Liver (tissue), 9 donors: Measurements from ENCODE around the gene REPS1. TPM values are rescaled to one million over a fixed set of nuclear protein-coding genes. Genes with fewer than 3 reads are reported as not detected.
A peak's percentile ranks its signal among the peaks of the same experiment; 100 is the strongest.

Experiments used
- DNase-seq: peaks from one replicate; pipeline ENCODE4 v3.0.0-alpha.2; 2017; ENCODE audit warnings: low spot score
- H3K27ac ChIP-seq, 2 donors: one replicate each; pipeline ENCODE4 v1.7.0; 2013; ENCODE audit warnings: inconsistent platforms in 2 of 2, low read length in 2 of 2, control low read depth in 1 of 2, low read depth in 1 of 2, mild to moderate bottlenecking in 1 of 2
- H3K27me3 ChIP-seq, 4 donors: one replicate each; pipeline versions ENCODE4 v1.6.1 to v1.7.0; 2013; ENCODE audit warnings: low read length in 3 of 4, inconsistent platforms in 1 of 4, mild to moderate bottlenecking in 1 of 4, moderate library complexity in 1 of 4; ENCODE audit not compliant: control insufficient read depth in 4 of 4, insufficient read depth in 4 of 4
- H3K36me3 ChIP-seq, 4 donors: one replicate each; pipeline versions ENCODE4 v1.6.1 to v1.7.0; 2013; ENCODE audit warnings: low read length in 3 of 4, mild to moderate bottlenecking in 3 of 4, low read depth in 1 of 4, moderate library complexity in 1 of 4; ENCODE audit not compliant: control insufficient read depth in 4 of 4, insufficient read depth in 3 of 4
- H3K4me1 ChIP-seq, 4 donors: one replicate each; pipeline versions ENCODE4 v1.6.1 to v1.7.0; 2013; ENCODE audit warnings: low read length in 3 of 4, mild to moderate bottlenecking in 3 of 4, moderate library complexity in 1 of 4; ENCODE audit not compliant: control insufficient read depth in 4 of 4, insufficient read depth in 4 of 4
- H3K4me3 ChIP-seq, 3 donors: one replicate each; pipeline versions ENCODE4 v1.6.1 to v1.7.0; 2013; ENCODE audit warnings: low read length in 3 of 3, control low read depth in 1 of 3, low read depth in 1 of 3, mild to moderate bottlenecking in 1 of 3
- H3K9ac ChIP-seq, 2 donors: one replicate each; pipeline ENCODE4 v1.7.0; 2013; ENCODE audit warnings: low read length in 2 of 2, mild to moderate bottlenecking in 2 of 2, moderate library complexity in 2 of 2, control low read depth in 1 of 2, low read depth in 1 of 2
- H3K9me3 ChIP-seq, 4 donors: one replicate each; pipeline versions ENCODE4 v1.6.1 to v1.7.0; 2013; ENCODE audit warnings: low read length in 3 of 4; ENCODE audit not compliant: control insufficient read depth in 4 of 4
- CTCF ChIP-seq: fragments of 150-350 bp; IDR thresholded peaks from 2 replicates; pipeline ENCODE4 v1.5.1; 2017; ENCODE audit warnings: improper control_type of control experiment, low read depth, low read length; ENCODE audit not compliant: missing input control
- EGR1 ChIP-seq, 2 donors: IDR thresholded peaks; 2 replicates each; pipeline ENCODE4 v1.6.1; 2016 to 2018; ENCODE audit warnings: antibody characterized with exemption in 2 of 2, low read depth in 2 of 2
- FOXA2 ChIP-seq: IDR thresholded peaks from 2 replicates; pipeline ENCODE4 v1.6.1; 2016; ENCODE audit warnings: antibody characterized with exemption
- HNF4G ChIP-seq: IDR thresholded peaks from 2 replicates; pipeline ENCODE4 v1.6.1; 2016; ENCODE audit warnings: antibody characterized with exemption
- JUND ChIP-seq, 2 donors: IDR thresholded peaks; 2 replicates each; pipeline ENCODE4 v1.6.1; 2016; ENCODE audit warnings: antibody characterized with exemption in 2 of 2
- NR2F2 ChIP-seq: IDR thresholded peaks from 2 replicates; pipeline ENCODE4 v1.6.1; 2016; ENCODE audit warnings: antibody characterized with exemption
- RAD21 ChIP-seq, 2 donors: IDR thresholded peaks; 2 replicates each; pipeline ENCODE4 v1.6.1; 2016; ENCODE audit warnings: antibody characterized with exemption in 2 of 2, mild to moderate bottlenecking in 2 of 2
- RXRA ChIP-seq, 2 donors: IDR thresholded peaks; 2 replicates each; pipeline ENCODE4 v1.6.1; 2017 to 2018; ENCODE audit warnings: antibody characterized with exemption in 2 of 2, mild to moderate bottlenecking in 1 of 2
- WGBS: extraction: QIAGEN DNeasy Blood & Tissue Kit; methylation state at CpG from one replicate; pipeline ENCODE4 v1.1.7; 2013; 5-methylcytosine and 5-hydroxymethylcytosine counted together
- polyA plus RNA-seq, 2 donors: library from polyadenylated mRNA; stranded (reverse) in 1 of 2; unstranded in 1 of 2; fragments of 200-250 nt in 1 of 2; fragments of >200 nt in 1 of 2; fragmentation: Nextera tagmentation in 1 of 2; extraction: Ambion mirVana in 1 of 2; gene quantifications; one replicate each; pipeline versions ENCODE4 v1.2.1 to v1.2.3, GENCODE V29; 2013 to 2015
- total RNA-seq, 2 donors: library from RNA; depleted of rRNA; stranded (reverse); fragments of >200 nt; gene quantifications; one replicate each; pipeline ENCODE4 v1.2.3, GENCODE V29; 2014
- TF ChIP-seq, protein P1 (sequence below): IDR thresholded peaks from 2 replicates; pipeline ENCODE4 v1.6.1; 2016; ENCODE audit warnings: antibody characterized with exemption
- donor health status: healthy.
- donor health status: healthy.
- donor health status: healthy.
- donor health status: healthy.
- donor health status: healthy.

Gene REPS1
- total and polyA plus RNA-seq, 4 donors = 12.3 to 46.4 (median 21.1) TPM

DNA sequence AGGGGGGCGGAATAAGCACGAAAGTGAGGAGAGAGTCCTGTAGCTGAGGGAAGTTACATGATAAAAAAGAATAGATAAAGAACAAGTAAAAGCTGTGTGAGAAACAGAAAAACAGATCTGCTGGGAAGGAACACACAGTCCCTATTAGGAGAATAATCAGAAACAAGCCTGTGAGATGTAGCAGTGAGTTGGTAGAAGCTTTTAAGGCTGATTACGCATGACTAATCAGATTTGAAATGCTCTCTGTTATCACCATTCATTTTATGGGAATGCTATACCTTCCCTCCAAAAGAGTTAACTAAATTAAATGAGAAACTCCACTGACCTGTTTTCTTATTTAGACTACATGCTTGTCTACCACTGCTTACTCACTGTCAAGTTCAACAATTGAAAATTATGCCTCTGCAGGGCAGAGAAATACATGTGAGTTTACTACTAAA, 15.8 kb downstream of the REPS1 start:
- Histone ChIP-seq H3K27ac (no peak overlapping the region), H3K36me3 (no peaks in the 10 kb centered on the region), H3K9ac (no peak overlapping the region), H3K9me3 (no peaks in the 10 kb centered on the region), H3K27me3 (no peaks in the 10 kb centered on the region), H3K4me1 (peaks cover 0 to 22% (median 11%) of the 10 kb centered on the region in 4 donors), H3K4me3 (no peak overlapping the region)
- TF ChIP-seq RAD21 (IDR thresholded peaks at IDR 0.05) = no peak
- no peak for TF ChIP-seq HNF4G
- TF ChIP-seq CTCF = no peak
- TF ChIP-seq EGR1 (IDR thresholded peaks at IDR 0.05; ENCODE audit: low read depth in 2 of 2) = no peak
- no peak for TF ChIP-seq NR2F2
- 86% methylated on average over 3 of the region's 3 CpGs for WGBS
- no peak for DNase-seq

GRCh38 chr6:138971601-138972000, 16.5 kb downstream of the REPS1 start:
- Histone ChIP-seq H3K4me1 (peaks cover 0 to 22% (median 11%) of the 10 kb centered on the region in 4 donors), H3K4me3 (no peak overlapping the region), H3K9ac (no peak overlapping the region), H3K36me3 (no peaks in the 10 kb centered on the region), H3K9me3 (no peaks in the 10 kb centered on the region), H3K27me3 (no peaks in the 10 kb centered on the region), H3K27ac (no peak overlapping the region)
- 83% methylated on average over 3 of the region's 3 CpGs for WGBS
- no peak for DNase-seq
- no peak for TF ChIP-seq FOXA2

GRCh38 chr6:138970856-138971425, 17.1 kb downstream of the REPS1 start:
- WGBS = 59% methylated on average over 1 of the region's 1 CpG
- peaks cover 0 to 22% (median 11%) of the 10 kb centered on the region in 4 donors for H3K4me1 ChIP-seq

More at GRCh38 chr6:138970856-138971425, 17.1 kb downstream of the REPS1 start:
- no peak for DNase-seq
- no peak overlapping the region for H3K4me3 ChIP-seq
- no peak overlapping the region for H3K9ac ChIP-seq
- no peak overlapping the region for H3K27ac ChIP-seq
- H3K36me3 ChIP-seq = no peaks in the 10 kb centered on the region
- TF ChIP-seq CTCF = no peak
- TF ChIP-seq, protein P1, sequence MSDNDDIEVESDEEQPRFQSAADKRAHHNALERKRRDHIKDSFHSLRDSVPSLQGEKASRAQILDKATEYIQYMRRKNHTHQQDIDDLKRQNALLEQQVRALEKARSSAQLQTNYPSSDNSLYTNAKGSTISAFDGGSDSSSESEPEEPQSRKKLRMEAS = peak; percentile 15
- no peak for TF ChIP-seq JUND (IDR thresholded peaks at IDR 0.05)
- no peak for TF ChIP-seq RXRA (IDR thresholded peaks at IDR 0.05)
- TF ChIP-seq NR2F2 = no peak
- no peaks in the 10 kb centered on the region for H3K9me3 ChIP-seq
- no peaks in the 10 kb centered on the region for H3K27me3 ChIP-seq
